ENCODE results near the gene CATSPERZ. TPM values are rescaled to one million over a fixed set of nuclear protein-coding genes. Genes with fewer than 3 reads are reported as not detected.
A peak's percentile ranks its signal among the peaks of the same experiment; 100 is the strongest.

Gene CATSPERZ
- total and polyA plus RNA-seq, 2 of the 13 experiments (the other 11 are each of a cell fraction or from before 2014, with no cell fraction given) = 0.22 to 0.48 TPM

GRCh38 chr11:64284962-64285884, 14.9 kb upstream of the CATSPERZ start, which contains the start of gene GPR137 (continued):
- no peak for TF ChIP-seq FOXO1 (CRISPR knock-in tag; IDR thresholded peaks at IDR 0.05)
- TF ChIP-seq CERS6 (CRISPR knock-in tag; IDR thresholded peaks at IDR 0.05) = no peak
- no peak; the same call in 1 of the 2 replicates for TF ChIP-seq MYC (CRISPR knock-in tag; IDR thresholded peaks at IDR 0.05; ENCODE audit: borderline replicate concordance)
- TF ChIP-seq NCOA1 (CRISPR knock-in tag; IDR thresholded peaks at IDR 0.05) = no peak
- no peak for TF ChIP-seq ZNF850 (CRISPR knock-in tag; conservative IDR thresholded peaks at IDR 0.05)
- no peak for TF ChIP-seq ZFP90 (CRISPR knock-in tag; IDR thresholded peaks at IDR 0.05; ENCODE audit: borderline replicate concordance)
- no peak for TF ChIP-seq ZNF335 (CRISPR knock-in tag; IDR thresholded peaks at IDR 0.05)
- no peak for TF ChIP-seq NCOR1 (IDR thresholded peaks at IDR 0.05; ENCODE audit: borderline replicate concordance, low read length)
- no peak for TF ChIP-seq ZNF275 (CRISPR knock-in tag; IDR thresholded peaks at IDR 0.05; ENCODE audit: borderline replicate concordance)
- TF ChIP-seq ZNF513 (CRISPR knock-in tag; conservative IDR thresholded peaks at IDR 0.05) = no peak
- TF ChIP-seq NFYC (CRISPR knock-in tag; IDR thresholded peaks at IDR 0.05) = no peak
- TF ChIP-seq, protein P1, sequence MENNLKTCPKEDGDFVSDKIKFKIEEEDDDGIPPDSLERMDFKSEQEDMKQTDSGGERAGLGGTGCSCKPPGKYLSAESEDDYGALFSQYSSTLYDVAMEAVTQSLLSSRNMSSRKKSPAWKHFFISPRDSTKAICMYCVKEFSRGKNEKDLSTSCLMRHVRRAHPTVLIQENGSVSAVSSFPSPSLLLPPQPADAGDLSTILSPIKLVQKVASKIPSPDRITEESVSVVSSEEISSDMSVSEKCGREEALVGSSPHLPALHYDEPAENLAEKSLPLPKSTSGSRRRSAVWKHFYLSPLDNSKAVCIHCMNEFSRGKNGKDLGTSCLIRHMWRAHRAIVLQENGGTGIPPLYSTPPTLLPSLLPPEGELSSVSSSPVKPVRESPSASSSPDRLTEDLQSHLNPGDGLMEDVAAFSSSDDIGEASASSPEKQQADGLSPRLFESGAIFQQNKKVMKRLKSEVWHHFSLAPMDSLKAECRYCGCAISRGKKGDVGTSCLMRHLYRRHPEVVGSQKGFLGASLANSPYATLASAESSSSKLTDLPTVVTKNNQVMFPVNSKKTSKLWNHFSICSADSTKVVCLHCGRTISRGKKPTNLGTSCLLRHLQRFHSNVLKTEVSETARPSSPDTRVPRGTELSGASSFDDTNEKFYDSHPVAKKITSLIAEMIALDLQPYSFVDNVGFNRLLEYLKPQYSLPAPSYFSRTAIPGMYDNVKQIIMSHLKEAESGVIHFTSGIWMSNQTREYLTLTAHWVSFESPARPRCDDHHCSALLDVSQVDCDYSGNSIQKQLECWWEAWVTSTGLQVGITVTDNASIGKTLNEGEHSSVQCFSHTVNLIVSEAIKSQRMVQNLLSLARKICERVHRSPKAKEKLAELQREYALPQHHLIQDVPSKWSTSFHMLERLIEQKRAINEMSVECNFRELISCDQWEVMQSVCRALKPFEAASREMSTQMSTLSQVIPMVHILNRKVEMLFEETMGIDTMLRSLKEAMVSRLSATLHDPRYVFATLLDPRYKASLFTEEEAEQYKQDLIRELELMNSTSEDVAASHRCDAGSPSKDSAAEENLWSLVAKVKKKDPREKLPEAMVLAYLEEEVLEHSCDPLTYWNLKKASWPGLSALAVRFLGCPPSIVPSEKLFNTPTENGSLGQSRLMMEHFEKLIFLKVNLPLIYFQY (CRISPR knock-in tag; IDR thresholded peaks at IDR 0.05; ENCODE audit: borderline replicate concordance) = peak; percentile 27; the same call in 1 of the 2 replicates
- TF ChIP-seq NFE2L1 (CRISPR knock-in tag; IDR thresholded peaks at IDR 0.05; ENCODE audit: borderline replicate concordance) = no peak
- TF ChIP-seq ZBTB38 (CRISPR knock-in tag; IDR thresholded peaks at IDR 0.05) = no peak
- TF ChIP-seq, protein P2, sequence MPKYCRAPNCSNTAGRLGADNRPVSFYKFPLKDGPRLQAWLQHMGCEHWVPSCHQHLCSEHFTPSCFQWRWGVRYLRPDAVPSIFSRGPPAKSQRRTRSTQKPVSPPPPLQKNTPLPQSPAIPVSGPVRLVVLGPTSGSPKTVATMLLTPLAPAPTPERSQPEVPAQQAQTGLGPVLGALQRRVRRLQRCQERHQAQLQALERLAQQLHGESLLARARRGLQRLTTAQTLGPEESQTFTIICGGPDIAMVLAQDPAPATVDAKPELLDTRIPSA (CRISPR knock-in tag; IDR thresholded peaks at IDR 0.05; ENCODE audit: borderline replicate concordance) = no peak
- no peak for TF ChIP-seq CCAR2 (optimal IDR thresholded peaks at IDR 0.05; ENCODE audit: low read depth, low read length)
- TF ChIP-seq KAT7 (CRISPR knock-in tag; IDR thresholded peaks at IDR 0.05; ENCODE audit: borderline replicate concordance) = no peak
- TF ChIP-seq NFKBIZ (CRISPR knock-in tag; IDR thresholded peaks at IDR 0.05) = no peak
- no peak for TF ChIP-seq ZNF256 (CRISPR knock-in tag; conservative IDR thresholded peaks at IDR 0.05)
- TF ChIP-seq ATAD3A (CRISPR knock-in tag; IDR thresholded peaks at IDR 0.05) = no peak
- TF ChIP-seq ZNF713 (CRISPR knock-in tag; IDR thresholded peaks at IDR 0.05) = no peak
- no peak for TF ChIP-seq ZNF143 (CRISPR knock-in tag; IDR thresholded peaks at IDR 0.05)

Data from HepG2 (cell line).